GM21576 (cell line): ENCODE results near the gene TSPAN15.

Experiments used
- ATAC-seq: cut with Tn5 transposase; IDR thresholded peaks from one replicate; pipeline ENCODE4 v1.9.1; 2021; ENCODE audit warnings: mild to moderate bottlenecking, moderate library complexity; ENCODE audit not compliant: unreplicated experiment

Gene TSPAN15

DNA sequence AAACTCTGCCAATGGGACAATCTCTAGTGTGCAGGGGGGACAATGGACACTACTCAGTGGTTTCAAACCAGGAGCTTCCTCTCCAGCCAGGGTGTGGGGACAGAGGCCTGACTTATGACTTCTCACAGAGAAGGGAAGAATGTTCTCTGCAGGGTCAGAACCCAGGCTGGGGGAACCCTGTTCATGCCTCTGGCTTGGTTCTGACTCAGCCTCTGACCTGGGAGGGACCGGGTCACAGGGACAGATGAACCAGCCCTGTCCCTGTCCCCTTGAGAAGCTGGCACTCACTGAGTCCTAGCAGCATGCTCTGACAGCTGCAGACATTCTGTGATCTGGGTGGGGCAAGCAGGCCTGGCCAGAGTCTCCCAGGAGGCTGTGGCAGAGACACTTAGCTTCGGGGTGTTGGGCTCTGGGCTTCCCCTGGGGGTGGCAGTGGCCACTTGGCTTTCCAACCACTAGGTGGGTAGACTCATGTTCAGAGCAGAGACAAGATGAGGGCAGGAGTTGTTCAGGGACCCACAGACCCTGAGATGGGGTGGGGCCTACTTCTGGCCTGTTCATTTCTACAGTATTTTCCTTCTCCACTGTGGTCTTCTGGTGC, 13.6 kb downstream of the TSPAN15 start:
- no peak for ATAC-seq

DNA sequence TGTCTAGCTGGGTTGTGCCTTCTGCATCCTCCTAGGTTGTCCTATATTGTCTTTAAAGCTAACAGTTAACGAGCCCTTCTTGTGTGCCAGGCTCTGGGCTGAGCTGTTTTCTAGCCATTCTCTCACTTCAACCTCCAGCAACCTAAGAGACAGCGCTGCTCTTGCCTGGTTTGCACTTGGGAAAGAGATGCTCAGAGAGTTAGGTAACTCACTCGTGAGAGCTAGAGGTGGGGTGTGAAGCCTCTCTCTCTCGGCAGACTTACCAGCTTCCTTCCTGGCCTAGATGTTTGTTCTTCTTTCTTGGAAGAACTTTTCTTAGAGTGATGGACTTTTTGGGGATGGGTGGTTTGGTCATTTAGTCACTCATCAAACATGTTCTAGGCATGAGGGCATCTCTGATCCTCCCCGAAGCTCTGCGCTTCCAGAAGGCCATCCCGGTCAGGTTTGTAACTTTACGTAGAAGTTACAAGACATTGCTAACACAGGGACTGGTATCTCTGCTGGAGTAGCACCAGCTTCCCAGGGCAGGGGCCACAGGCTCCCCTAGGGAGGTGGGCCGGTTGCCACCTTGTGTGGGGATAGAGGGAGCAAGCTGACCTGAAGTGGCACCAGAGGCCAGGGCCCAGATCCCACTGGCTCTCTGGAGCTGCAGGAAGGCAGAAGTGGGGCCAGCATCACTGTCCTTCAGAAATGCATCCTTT, 14.3 kb downstream of the TSPAN15 start:
- no peak for ATAC-seq

DNA sequence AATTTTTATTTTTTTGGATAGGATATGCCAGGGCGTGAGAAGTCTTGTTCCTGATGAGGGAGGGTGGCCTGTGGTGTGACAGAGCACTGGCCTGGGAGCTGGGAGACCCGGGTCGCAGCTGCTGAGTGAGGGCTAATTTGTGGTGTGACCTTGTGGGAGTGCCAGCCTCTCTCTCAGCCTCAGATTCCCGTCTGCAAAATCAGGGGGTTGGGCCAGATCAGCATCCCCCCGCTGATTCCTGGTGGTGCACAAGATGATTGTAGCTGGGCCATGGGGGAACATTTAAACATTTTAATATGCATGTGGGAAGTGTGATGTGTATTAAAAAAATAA, 14.9 kb downstream of the TSPAN15 start:
- ATAC-seq: no peak

DNA sequence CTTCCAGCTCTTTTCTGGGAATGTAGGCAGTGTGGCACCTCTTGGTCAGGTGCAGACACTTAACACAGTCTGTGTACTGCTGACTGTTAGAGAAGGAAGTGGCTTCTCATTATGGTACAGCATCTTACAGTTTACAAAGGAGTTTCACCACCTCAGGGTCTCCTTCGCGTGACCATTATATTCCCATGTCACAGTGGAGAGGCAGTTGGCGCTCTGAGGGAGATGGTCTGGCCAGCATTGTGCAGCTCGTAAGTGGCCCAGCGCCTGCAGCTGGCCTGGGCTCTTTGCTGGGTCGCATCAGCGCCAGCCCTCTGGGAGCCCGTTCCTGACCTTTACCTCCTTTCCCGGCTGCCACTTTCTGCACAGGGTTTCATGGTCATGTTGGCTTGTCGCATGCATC, 15.4 kb downstream of the TSPAN15 start:
- ATAC-seq: no peak

DNA sequence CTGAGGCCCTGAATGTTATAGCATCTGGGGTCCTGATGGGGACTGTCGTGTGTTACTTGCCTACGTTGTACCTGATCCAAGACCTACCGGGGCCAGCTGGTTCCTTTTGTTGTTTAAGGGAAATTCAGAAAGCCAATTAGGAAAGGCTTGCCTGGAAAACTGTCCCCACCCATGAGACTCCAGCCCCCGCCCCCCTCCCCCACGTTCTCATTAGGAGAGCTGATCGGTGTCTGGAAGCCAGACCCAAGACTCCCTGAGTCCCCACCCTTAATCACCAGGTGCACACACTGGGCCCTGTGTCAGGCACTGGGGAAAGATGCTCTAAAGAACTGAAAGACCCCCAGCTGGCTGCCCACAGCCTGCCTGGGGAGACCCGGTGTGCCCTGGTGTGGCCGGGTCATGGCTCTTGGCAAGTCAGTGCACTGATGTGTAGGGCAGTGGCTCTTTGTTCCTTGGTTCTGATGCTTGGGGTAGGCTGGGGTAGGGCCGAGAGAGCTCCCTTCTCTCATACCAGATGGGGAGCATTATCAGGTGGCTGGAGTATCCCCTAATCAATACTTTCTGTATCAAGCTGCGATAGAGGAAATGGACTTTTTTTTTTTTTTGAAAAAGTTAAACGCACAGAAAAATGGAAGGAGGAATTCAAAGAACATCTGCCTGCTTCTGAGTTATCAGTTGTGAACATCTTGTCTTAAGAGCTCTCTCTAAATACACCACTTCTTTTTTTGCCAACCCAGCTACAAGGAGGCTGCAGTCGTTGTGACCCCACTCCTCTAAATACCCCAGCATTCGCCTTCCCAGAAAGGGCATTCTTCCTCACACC, 16.9 kb downstream of the TSPAN15 start:
- no peak for ATAC-seq

DNA sequence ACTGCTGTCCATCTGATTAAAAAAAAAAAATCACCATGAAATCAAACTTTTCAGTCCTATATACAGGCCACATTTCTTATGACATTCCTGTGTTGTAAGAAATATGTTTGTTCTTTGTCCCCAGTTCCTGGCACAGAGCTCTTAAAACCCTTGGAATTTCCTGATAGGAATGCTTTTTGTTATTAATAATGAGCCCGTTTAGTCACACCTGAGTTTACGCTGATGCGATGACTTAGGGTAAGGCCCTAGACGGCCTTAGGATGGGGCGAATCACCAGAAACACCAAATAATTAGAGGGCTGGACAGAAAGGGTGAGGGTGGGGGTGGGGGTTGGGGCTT, 17.5 kb downstream of the TSPAN15 start:
- no peak for ATAC-seq

DNA sequence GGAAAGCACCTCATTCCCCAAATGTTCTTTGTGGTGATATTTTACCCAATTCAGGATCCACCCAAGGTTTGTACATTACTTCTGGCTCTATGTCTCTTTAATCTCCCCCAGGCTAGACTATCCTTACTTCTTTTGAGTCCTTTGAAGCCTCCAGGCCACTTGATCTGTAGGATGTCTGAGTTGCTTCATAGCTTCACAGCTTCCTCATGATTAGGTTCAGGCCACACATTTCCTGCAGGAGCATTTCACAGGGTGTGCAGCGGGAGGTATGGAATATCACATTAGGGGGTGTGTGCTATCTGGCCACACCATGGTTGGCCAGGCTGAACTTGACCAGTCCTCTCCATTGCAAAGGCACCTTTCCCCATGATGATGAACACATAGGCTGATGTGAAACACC, 18.7 kb downstream of the TSPAN15 start:
- ATAC-seq: no peak

DNA sequence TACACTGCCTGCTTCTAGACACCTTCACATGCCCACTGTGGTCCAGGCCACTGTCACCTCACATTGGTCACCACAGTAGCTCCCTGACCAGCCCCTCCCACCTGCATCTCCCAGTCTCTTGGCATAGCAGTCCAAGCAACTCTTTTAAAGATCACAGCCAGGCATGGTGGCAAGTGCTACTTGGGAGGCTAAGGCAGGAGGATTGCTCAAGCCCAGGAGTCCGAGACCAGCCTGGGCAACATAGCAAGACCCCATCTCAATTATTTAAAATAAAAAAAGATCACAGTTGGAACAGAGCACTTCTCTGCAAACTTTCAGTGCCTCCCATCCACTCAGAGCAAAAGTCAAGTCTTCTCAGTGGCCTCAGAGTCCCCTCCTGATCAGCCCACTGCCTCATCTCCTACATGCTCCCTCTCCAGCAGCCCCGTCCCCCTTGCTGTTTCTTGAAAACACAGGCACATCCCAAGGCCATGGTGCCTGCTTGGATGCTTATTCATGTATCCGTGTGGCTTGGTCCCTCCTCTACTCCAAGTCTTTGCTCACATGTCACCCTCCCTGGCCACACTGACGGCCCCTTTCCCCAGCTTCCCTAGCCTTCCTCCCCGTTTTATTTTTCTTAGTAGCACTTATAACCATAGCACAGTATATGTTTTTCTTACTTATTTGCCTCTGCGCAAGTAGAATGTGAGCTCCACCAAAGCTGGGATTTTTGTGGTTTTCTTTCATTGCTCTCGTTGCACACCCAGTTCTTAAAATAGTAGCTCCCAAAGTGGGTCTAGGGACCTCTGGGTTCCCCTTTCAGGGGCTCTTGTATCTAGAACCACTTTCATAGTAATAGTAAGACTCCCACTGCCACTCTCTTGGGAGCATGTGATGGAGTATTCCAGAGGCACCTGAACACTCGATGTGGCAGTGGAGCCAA, 19.5 kb downstream of the TSPAN15 start:
- no peak for ATAC-seq

DNA sequence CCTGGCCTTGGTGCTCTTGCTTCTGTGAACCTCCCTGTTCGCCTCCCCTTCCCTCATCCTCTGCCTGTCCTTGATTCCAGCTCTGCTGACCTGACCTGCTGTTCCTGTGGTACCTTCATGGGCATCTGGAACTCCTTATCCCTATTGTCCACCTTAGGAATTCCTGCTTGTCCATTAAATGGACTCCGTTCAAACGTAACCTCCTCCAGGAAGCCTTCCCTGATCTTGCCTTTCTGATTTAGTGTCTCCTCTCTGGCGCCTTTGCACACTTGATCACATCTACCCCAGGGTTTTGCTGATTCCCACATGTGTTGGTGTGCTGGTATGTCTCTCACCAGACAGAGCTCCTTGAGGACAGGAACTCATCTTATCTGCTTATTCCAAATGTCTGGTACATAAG, 20.9 kb downstream of the TSPAN15 start:
- no peak for ATAC-seq

DNA sequence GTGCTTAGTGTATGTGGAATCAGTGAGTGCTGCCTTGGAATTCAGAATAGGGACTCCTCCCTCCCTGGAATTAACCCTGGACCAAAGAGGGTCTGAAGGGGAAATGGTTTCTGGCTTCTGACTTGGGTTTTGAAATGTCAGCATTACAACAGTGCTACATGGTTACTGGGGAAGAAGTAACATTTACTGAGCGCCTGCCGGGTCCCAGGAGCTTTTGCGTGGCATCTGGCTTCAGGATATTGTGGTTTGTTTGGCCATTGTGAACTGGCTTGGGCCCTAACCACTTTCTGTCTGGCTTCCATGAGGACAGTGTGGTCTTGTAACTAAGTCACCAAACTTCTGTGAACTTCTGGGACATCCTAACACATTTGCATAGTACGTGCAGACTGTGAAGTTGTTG, 21.3 kb downstream of the TSPAN15 start:
- no peak for ATAC-seq

DNA sequence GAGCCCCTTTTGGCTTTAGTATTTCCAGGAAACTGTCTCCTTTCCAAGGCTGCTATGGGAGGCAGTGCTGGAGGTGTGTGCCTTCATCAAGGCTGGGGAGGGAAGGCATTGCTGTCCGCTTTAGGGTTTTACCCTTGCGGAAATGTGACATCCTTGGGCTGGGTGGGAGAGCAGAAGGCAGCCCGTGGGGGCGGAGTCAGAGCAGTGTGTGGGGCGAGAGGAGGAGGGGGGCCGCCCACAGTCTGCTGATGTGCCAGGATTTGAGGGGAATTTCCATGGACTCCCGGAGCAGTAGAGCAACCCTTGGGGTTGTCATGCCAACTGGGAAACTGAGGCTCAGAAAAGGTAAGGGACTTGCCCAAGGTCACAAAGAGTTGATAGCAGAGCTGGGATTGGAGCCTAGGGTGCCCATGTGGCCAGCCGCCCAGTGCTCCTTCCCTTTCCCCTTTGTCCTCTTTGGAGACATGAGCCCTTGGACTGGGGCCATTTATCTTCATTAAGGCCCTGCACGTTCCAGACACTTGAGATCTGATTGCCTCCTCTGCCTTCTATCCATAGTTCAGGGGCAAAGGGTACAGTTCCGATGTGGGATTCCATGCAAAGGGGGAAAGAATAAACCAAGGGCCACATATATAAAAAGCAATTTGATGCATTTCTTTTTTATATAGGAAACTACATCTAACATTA, 22.2 kb downstream of the TSPAN15 start:
- ATAC-seq: no peak

DNA sequence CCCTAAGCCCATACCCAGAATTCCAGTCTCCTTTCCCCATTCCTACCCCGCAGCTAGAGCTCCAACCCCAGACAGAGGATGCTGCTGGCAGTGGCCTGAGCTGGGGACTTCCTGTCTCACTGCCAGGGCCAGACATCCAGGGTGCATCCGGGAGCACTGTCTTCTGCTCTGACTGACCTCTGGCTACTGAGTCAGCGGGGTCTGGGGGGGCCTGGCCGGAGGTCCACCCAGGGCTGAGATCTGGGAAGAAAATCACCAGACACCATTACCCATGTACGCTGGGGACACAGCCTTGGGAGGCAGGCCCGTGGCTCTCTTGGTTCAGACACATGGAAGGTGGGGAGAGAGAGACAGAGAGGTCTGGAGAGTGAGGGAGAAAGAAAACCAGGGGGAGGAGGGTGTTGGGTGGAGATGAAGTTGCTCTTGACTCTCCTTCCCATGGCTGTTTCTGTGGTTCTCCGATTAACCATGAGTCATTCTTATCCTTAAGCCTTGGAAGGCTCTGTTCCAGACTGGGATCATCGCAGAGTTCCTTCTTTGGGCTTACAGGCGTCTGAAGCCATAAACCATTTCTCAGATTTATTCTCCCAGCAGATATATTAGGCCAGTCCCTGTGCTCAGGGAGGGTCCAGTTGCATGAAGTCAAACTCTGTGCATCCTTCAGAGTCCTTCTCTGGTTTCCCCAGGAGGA, 23.6 kb downstream of the TSPAN15 start:
- no peak for ATAC-seq

DNA sequence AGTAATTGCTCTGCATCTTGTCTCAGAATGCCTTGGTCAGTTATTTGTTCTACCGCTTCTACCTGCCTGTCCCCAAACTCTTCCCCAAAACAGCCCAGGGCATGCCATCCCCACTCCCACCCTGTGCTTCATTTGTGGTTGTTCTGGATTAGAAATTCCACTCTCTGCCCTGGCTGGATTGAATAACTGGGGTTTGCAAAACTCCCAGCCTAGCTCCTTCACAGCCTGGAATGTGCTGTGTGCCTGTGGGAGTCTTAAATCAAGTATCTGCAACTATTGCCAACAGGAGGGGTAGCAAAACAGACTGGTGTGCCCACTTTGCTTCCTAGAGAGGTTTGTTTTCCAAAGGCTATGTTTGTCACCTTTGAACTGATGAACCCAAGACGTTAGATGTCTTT, 24.2 kb downstream of the TSPAN15 start:
- ATAC-seq: no peak

DNA sequence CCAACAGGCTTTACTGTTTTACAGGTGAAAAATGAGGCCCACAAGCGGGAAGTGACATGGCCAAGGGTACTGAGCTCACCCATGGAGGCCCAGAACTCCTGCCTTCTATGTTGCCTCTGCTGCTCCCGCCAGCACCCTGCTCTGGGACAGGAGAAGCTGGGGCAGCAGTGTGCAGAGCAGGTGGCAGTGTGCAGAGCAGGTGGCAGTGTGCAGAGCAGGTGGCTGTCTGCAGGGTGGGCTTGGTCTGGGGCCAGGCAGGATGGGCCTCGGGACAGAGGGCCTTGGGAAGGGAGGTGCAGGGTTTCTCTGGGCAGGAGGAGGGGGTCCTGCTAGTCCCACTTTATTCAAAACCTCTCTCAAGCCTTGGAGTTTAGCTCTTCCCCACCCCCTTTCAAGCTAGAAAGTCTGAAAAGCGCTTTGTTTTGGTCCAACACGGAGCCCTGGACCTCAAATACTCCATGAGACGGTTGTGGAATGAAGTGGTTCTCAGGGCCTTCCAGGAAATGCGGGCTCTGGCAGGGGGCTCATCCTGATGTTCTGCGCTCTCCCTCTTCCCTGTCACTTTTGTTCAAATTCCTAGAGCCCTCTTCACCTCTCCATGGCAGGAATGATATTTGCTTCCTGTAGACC, 26.8 kb downstream of the TSPAN15 start:
- ATAC-seq: no peak

DNA sequence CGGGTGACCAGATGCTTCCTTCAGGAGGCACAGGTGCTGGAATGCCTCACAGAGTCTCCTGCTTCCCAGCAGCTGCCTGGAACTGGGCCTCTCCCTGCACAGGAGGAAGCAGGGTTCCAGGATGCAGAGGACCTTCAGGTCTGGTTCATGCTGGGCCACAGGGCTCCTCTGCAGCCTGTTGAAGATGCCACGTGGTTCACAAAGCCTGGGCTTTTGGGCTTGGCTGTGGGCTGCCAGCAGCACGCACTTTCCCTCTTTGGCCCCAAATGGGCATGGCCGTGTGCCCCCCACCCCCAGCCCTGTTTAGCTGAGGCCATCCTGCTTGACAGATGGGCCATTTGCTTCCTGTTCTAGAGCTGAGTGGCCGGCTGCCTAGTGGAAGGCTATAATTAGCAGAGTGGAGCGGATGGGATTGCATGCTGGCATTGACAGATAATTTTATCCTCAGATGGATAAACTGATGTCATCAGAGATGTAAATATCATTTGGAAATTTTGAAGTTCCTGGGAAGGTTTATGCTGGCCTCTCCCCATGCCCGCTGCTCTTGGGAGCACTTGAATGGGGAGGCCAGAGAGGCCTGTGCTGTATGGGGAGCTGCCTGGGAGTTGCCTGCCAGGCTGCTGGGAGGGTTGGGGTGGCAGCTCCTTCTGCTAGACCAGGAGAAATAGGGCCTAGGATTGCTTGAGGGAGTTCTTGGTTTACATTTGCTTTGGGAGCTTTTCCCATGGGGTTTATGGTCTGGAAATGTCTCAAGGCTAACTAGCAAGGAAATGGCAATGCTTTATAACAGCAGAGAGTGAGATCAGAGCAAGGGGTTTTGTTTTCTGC, 28.2 kb downstream of the TSPAN15 start:
- ATAC-seq: no peak

DNA sequence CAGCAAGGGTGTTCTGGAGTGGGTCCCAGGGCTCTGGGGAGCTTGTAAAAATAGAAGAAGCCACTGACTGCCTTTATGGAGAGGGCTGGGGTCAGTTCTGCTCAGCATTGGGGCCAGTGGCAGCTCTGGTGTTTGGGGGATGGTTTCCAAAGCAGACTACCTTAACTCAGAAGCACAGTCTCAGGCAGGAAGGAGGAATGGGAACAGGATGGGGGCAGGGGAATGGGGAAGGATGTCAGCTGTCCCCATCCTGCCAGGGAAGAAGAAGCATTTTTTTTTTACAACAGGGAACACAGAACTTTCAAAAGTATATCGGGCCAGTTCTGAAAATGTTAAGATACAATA, 28.8 kb downstream of the TSPAN15 start:
- no peak for ATAC-seq

DNA sequence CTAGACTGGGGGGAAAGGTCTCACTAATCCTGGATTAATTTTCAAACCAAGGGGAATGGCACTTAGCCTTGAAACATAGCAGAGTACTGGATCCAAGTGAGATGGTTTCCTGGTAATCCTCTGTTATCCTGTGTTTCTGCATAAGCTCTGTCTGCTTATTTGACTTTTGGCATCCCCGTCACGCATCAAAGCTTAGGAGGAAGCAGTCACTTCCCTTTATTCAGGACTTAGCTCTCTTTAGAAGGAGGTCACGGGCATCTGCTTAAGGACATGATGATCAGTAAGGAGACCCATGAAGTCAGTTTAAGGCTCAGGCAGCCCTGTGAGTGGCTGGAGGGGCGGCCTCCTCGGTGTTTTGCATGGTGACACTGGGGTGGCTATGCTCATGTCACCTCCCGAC, 30.0 kb downstream of the TSPAN15 start:
- no peak for ATAC-seq

DNA sequence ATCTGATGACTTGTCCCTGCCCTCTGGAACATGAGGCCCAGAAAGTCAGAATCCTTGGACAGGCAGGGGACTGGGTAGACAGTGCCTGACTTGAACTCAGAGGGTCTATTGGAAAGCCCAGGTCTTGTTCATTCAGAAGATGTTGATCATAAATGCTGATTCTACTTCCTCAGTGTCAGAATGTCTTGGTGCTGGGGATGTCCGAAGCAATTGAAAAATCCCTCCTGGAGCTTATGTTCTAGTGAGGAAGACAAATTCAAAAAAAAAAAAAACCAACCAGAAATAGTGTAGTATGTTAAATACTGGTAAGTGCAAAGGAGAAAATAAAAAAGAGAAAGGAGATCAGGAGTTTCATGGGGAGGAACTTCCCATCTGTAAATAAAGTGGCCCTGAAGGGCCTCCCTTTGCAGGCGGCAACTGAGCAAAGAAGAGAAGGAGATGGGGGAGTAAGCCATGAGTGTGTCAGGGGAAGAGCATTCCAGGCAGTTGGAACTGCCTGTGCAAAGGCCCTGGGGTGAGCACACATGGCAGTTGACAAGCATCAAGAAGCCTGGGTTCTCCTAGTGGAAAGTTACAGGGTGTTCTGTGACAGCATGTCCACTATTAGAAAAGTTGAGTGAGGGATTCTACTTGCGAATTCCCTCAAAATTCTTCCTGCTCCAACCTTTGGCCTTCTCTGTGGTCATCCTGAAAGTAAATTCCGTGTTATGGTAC, 30.7 kb downstream of the TSPAN15 start:
- no peak for ATAC-seq
